GM12878 (cell line): ENCODE data around the gene IL27RA. TPM values are rescaled to one million over a fixed set of nuclear protein-coding genes. Genes with fewer than 3 reads are reported as not detected.

Experiments used
- ATAC-seq: fragments of 200-7000 bp; cut with Tn5 transposase; 3 replicates; pipeline ENCODE4 v1.9.1; 2020; ENCODE audit warnings: mild to moderate bottlenecking, moderate library complexity
- BruUV-seq: library from RNA; stranded (reverse); fragments of 400-500 nt; replicated peaks from 2 replicates; lab custom pipeline; 2021; lab: Mats Ljungman, UMichigan
- CTCF ChIA-PET: fragments of 300-600 bp; sonication (Branson Sonifier 250); formaldehyde crosslinking; extraction: SDS; loops from one replicate; lab custom pipeline; 2021; ENCODE audit warnings: inconsistent platforms; lab: Yijun Ruan, JAX
- POLR2A ChIA-PET: fragments of 350-600 bp; formaldehyde crosslinking; extraction: SDS; loops from one replicate; lab custom pipeline; 2021; ENCODE audit warnings: inconsistent platforms; lab: Charles Lee
- RAD21 ChIA-PET: fragments of 300-600 bp; sonication (Branson Sonifier 250); formaldehyde crosslinking; loops from one replicate; lab custom pipeline; 2023; ENCODE audit warnings: antibody characterized with exemption; ENCODE audit not compliant: unreplicated experiment; lab: Charles Lee
- SMC1A ChIA-PET: fragments of 300-600 bp; sonication (Branson Sonifier 250); formaldehyde crosslinking; loops from one replicate; lab custom pipeline; 2023; ENCODE audit not compliant: unreplicated experiment, uncharacterized antibody; lab: Charles Lee
- DNase-seq: peaks from one replicate; pipeline ENCODE4 v3.0.0-alpha.2; 2011; ENCODE audit warnings: low read depth, low spot score
- FAIRE-seq: peaks from 3 replicates; lab custom pipeline; 2011; peaks lifted over from hg19 to GRCh38; lab: Jason Lieb, UNC
- H2AFZ ChIP-seq: 2 replicates; pipeline ENCODE4 v1.6.0; 2011; ENCODE audit warnings: low read depth, low read length, control low read depth; ENCODE audit not compliant: control insufficient read depth
- H3K27ac ChIP-seq: 2 replicates; pipeline ENCODE4 v1.5.1; 2011; ENCODE audit warnings: control low read depth; ENCODE audit not compliant: control insufficient read depth, insufficient read depth
- H3K27me3 ChIP-seq, 2 experiments: replicated peaks in 1 of 2; 2 replicates each; pipeline versions ENCODE4 v1.6.0 to v1.6.1; 2011; ENCODE audit warnings: low read length in 1 of 2; ENCODE audit not compliant: control insufficient read depth in 2 of 2, insufficient read depth in 2 of 2
- H3K36me3 ChIP-seq, 2 experiments: 2 replicates each; pipeline ENCODE4 v1.5.1; 2011; ENCODE audit warnings: low read length in 1 of 2; ENCODE audit not compliant: control insufficient read depth in 2 of 2, insufficient read depth in 2 of 2
- H3K4me1 ChIP-seq: 2 replicates; pipeline ENCODE4 v1.6.1; 2011; ENCODE audit warnings: mild to moderate bottlenecking, low read length, moderate library complexity, mixed read lengths; ENCODE audit not compliant: control insufficient read depth, insufficient read depth
- H3K4me2 ChIP-seq: 2 replicates; pipeline ENCODE4 v1.6.0; 2011; ENCODE audit warnings: control low read depth; ENCODE audit not compliant: control insufficient read depth, insufficient read depth
- H3K4me3 ChIP-seq: fragments of 200-600 bp; sonication (generic); 2 replicates; pipeline ENCODE4 v1.5.1; 2016
- H3K79me2 ChIP-seq: 2 replicates; pipeline ENCODE4 v1.6.0; 2011; ENCODE audit warnings: low read length; ENCODE audit not compliant: control insufficient read depth, insufficient read depth
- H3K9ac ChIP-seq: 2 replicates; pipeline ENCODE4 v1.8.0; 2011; ENCODE audit warnings: low read length, control low read depth, mixed read lengths; ENCODE audit not compliant: control insufficient read depth, insufficient read depth
- H3K9me3 ChIP-seq: replicated peaks from 3 replicates; pipeline ENCODE4 v1.5.1; 2011; ENCODE audit warnings: mild to moderate bottlenecking, low read length; ENCODE audit not compliant: control insufficient read depth, insufficient read depth
- H4K20me1 ChIP-seq: 2 replicates; pipeline ENCODE4 v1.6.0; 2011; ENCODE audit not compliant: control insufficient read depth, insufficient read depth
- BHLHE40 ChIP-seq, 2 experiments: fragments of 450-650 bp in 1 of 2; IDR thresholded peaks; 2 replicates each; pipeline ENCODE4 v1.6.1; 2011 to 2017; ENCODE audit warnings: low read depth in 2 of 2, borderline replicate concordance in 1 of 2, improper control_type of control experiment in 1 of 2, low read length in 1 of 2, mild to moderate bottlenecking in 1 of 2
- BMI1 ChIP-seq: fragments of 450-650 bp; IDR thresholded peaks from 2 replicates; pipeline ENCODE4 v1.6.1; 2016; ENCODE audit warnings: mild to moderate bottlenecking, moderate library complexity, borderline replicate concordance
- CHD1 ChIP-seq: IDR thresholded peaks from 2 replicates; pipeline ENCODE4 v1.6.1; 2012; ENCODE audit warnings: low read depth, low read length, improper control_type of control experiment
- FOS ChIP-seq: IDR thresholded peaks from 3 replicates; pipeline ENCODE4 v1.6.1; 2011; ENCODE audit warnings: borderline replicate concordance; ENCODE audit not compliant: insufficient read length; ENCODE audit errors: extremely low read depth
- FOXM1 ChIP-seq: IDR thresholded peaks from 2 replicates; pipeline ENCODE4 v1.6.1; 2012; ENCODE audit warnings: low read depth, mild to moderate bottlenecking, inconsistent platforms, low read length, moderate library complexity
- IKZF1 ChIP-seq: fragments of 450-650 bp; conservative IDR thresholded peaks from 2 replicates; pipeline ENCODE4 v1.6.1; 2017; ENCODE audit warnings: antibody characterized with exemption, mild to moderate bottlenecking
- IRF4 ChIP-seq: IDR thresholded peaks from 2 replicates; pipeline ENCODE4 v1.6.1; 2011; ENCODE audit warnings: low read depth, low read length
- JUND ChIP-seq: IDR thresholded peaks from 2 replicates; pipeline ENCODE4 v1.6.1; 2012; ENCODE audit warnings: low read depth, mild to moderate bottlenecking, low read length, improper control_type of control experiment, moderate library complexity
- REST ChIP-seq: IDR thresholded peaks from 2 replicates; pipeline ENCODE4 v1.6.1; 2012; ENCODE audit warnings: mild to moderate bottlenecking, low read depth, low read length
- SMARCA5 ChIP-seq: fragments of 450-650 bp; IDR thresholded peaks from 2 replicates; pipeline ENCODE4 v1.6.1; 2017; ENCODE audit warnings: mild to moderate bottlenecking
- SREBF2 ChIP-seq: IDR thresholded peaks from 2 replicates; pipeline ENCODE4 v1.6.1; 2012; ENCODE audit warnings: mild to moderate bottlenecking, low read length
- STAT3 ChIP-seq: IDR thresholded peaks from 2 replicates; pipeline ENCODE4 v1.6.1; 2011; ENCODE audit warnings: low read depth, low read length, improper control_type of control experiment
- TCF12 ChIP-seq: IDR thresholded peaks from 2 replicates; pipeline ENCODE4 v1.6.1; 2011; ENCODE audit warnings: low read depth, mild to moderate bottlenecking, low read length
- YBX1 ChIP-seq: fragments of 450-650 bp; IDR thresholded peaks from 2 replicates; pipeline ENCODE4 v1.6.1; 2016; ENCODE audit warnings: antibody characterized with exemption
- ZBED1 ChIP-seq: IDR thresholded peaks from 2 replicates; pipeline ENCODE4 v1.6.1; 2016; ENCODE audit warnings: borderline replicate concordance
- ZNF207 ChIP-seq: fragments of 450-650 bp; IDR thresholded peaks from 2 replicates; pipeline ENCODE4 v1.6.1; 2014; ENCODE audit warnings: antibody characterized with exemption, mild to moderate bottlenecking, borderline replicate concordance
- WGBS: methylation state at CpG from one replicate; pipeline ENCODE4 v1.1.6; 2016; ENCODE audit warnings: low lambda C conversion rate; ENCODE audit not compliant: insufficient replicate concordance, insufficient coverage; ENCODE audit errors: missing lambda C conversion rate; 5-methylcytosine and 5-hydroxymethylcytosine counted together
- in situ Hi-C: fragments of 300-500 bp; cut with MboI; formaldehyde crosslinking; loops from 9 replicates; pipeline ENCODE4 v1.14.3; 2018; ENCODE audit warnings: mixed read lengths
- intact Hi-C: fragments of 100-400 bp; cut with micrococcal nuclease; formaldehyde crosslinking; loops from one replicate; pipeline ENCODE4 v1.14.2; 2022; ENCODE audit not compliant: unreplicated experiment
- polyA plus RNA-seq, 11 experiments: library from polyadenylated mRNA; depleted of rRNA in 4 of 11; unstranded in 6 of 11; stranded (reverse) in 5 of 11; fragments of >200 nt; fragmentation: Nextera tagmentation in 4 of 11; fragmentation: Illumina TruSeq in 1 of 11; extraction: Ambion mirVana in 4 of 11; extraction: Trizol in 1 of 11; gene quantifications; 1 replicate in 1 of 11; 2 replicates in 10 of 11; pipeline versions ENCODE4 v1.2.1 to v1.2.3, GENCODE V29; 2011 to 2016; ENCODE audit warnings: inconsistent platforms in 2 of 11, missing spikeins in 2 of 11, low read depth in 1 of 11
- total RNA-seq, 4 experiments: library from RNA; depleted of rRNA in 3 of 4; stranded (reverse); fragments of >200 nt in 3 of 4; fragmentation: Illumina TruSeq in 1 of 4; extraction: Trizol in 1 of 4; gene quantifications; 2 replicates each; pipeline versions ENCODE4 v1.2.1 to v1.2.3, GENCODE V29; 2013 to 2021
- TF ChIP-seq, protein P1 (sequence below): fragments of 450-650 bp; IDR thresholded peaks from 2 replicates; pipeline ENCODE4 v1.6.1; 2017; ENCODE audit warnings: mild to moderate bottlenecking, moderate library complexity

The IL27RA gene
- total and polyA plus RNA-seq, 10 of the 15 experiments (the other 5 are each of a cell fraction or from before 2014, with no cell fraction given), result 8.4 to 63.5 (median 41.2) TPM

DNA sequence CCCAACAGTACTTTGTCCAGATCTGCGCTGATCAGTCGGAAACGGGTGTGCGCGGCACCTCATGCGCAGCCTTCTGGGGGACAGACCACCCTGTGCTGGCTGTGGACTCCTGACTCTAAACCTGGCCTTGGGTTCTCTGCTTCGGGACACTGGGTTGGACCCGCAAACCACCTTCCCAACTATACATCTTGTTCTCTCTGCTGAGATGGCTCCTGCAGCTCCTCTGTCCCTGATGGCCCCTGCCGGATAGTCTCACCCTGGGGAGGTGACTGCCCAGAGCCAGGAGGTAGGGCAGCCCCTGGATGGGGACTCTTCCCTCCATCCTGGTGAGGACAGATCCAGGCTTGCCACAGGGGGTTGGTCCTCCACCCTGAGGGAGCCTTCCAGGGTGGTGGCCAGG lies 48.8 kb upstream of the IL27RA start (continued):
- no peak for TF ChIP-seq REST
- TF ChIP-seq IRF4, result no peak

DNA sequence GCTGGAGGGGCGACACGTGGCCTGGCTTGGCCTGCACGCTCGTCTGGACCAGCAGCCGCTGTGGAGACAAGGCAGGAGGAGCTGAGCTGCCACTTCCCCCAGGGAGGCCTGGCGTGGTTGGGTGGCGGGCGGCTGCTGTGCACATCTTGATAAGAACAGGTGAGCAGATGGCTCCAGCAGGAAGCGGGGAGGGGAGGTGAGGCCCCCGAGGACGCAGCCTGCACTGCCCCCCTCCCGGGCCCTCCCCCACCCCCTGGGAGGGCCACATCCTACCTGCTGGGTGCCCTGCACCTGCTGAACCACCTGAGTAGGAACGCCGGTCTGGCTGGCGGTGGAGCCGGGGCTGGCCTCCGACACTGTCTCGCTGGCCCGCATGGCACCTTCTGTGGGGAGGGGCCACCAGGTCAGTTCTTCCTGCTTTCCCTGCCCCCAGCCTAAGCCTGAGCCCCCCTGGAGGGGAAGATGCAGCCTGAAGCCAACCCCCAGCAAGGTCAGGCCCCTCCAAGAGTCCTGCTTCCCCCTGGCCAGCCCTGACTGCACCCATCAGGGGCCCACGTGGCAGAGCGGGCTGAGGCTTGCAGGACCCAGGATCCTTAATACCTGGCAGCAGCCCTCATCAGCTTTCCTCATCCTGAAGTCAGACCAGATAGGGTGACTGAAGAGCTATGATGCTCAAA lies 48.2 kb upstream of the IL27RA start:
- SMC1A ChIA-PET, result no interaction called here
- Histone ChIP-seq H3K27me3 (no peaks in the 10 kb centered on the region), H2AFZ (no peak overlapping the region), H3K27ac (no peak overlapping the region), H3K9ac (no peak overlapping the region), H3K9me3 (no peaks in the 10 kb centered on the region), H4K20me1 (no peaks in the 10 kb centered on the region), H3K4me1 (peaks cover 27% of the 10 kb centered on the region), H3K36me3 (no peaks in the 10 kb centered on the region; a peak in 1 of 4 replicates), H3K79me2 (no peaks in the 10 kb centered on the region), H3K4me3 (no peak overlapping the region), H3K4me2 (no peak overlapping the region)
- DNase-seq (no peak), ATAC-seq (no peak), FAIRE-seq (no peak)
- POLR2A ChIA-PET, result no interaction called here
- CTCF ChIA-PET, result interaction anchor here (0.8 kb wide), 1 partner anchor 89 kb away, joined by 4 read pairs; the partner anchor contains the start of gene MISP3
- intact Hi-C loops (loop anchor here (10.0 kb wide), 1 partner anchor 51 kb away; the partner anchor contains the start of gene IL27RA), in situ Hi-C loops (no loop called here)
- WGBS, result 49% methylated on average over 19 of the region's 21 CpGs
- RAD21 ChIA-PET, result interaction anchor here (0.6 kb wide), 1 partner anchor 70 kb away, joined by 3 read pairs; no protein-coding TSS in a partner anchor
- no TSS peak for BruUV-seq
- TF ChIP-seq ZNF207, result no peak
- TF ChIP-seq FOXM1, result no peak
- no peak for TF ChIP-seq ZBED1
- no peak for TF ChIP-seq YBX1
- TF ChIP-seq IKZF1, result no peak
- TF ChIP-seq BMI1, result no peak
- no peak for TF ChIP-seq CHD1
- no peak for TF ChIP-seq IRF4
- no peak for TF ChIP-seq BHLHE40 (IDR thresholded peaks at IDR 0.05; ENCODE audit: borderline replicate concordance in 1 of 2, low read depth in 2 of 2, low read length in 1 of 2)
- no peak for TF ChIP-seq STAT3
- no peak for TF ChIP-seq JUND
- no peak for TF ChIP-seq SMARCA5
- TF ChIP-seq, protein P1, sequence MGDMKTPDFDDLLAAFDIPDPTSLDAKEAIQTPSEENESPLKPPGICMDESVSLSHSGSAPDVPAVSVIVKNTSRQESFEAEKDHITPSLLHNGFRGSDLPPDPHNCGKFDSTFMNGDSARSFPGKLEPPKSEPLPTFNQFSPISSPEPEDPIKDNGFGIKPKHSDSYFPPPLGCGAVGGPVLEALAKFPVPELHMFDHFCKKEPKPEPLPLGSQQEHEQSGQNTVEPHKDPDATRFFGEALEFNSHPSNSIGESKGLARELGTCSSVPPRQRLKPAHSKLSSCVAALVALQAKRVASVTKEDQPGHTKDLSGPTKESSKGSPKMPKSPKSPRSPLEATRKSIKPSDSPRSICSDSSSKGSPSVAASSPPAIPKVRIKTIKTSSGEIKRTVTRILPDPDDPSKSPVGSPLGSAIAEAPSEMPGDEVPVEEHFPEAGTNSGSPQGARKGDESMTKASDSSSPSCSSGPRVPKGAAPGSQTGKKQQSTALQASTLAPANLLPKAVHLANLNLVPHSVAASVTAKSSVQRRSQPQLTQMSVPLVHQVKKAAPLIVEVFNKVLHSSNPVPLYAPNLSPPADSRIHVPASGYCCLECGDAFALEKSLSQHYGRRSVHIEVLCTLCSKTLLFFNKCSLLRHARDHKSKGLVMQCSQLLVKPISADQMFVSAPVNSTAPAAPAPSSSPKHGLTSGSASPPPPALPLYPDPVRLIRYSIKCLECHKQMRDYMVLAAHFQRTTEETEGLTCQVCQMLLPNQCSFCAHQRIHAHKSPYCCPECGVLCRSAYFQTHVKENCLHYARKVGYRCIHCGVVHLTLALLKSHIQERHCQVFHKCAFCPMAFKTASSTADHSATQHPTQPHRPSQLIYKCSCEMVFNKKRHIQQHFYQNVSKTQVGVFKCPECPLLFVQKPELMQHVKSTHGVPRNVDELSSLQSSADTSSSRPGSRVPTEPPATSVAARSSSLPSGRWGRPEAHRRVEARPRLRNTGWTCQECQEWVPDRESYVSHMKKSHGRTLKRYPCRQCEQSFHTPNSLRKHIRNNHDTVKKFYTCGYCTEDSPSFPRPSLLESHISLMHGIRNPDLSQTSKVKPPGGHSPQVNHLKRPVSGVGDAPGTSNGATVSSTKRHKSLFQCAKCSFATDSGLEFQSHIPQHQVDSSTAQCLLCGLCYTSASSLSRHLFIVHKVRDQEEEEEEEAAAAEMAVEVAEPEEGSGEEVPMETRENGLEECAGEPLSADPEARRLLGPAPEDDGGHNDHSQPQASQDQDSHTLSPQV, result no peak
- TF ChIP-seq TCF12, result no peak
- TF ChIP-seq FOS, result no peak
- TF ChIP-seq SREBF2, result no peak
